ENCODE measurements around the gene FANCE. TPM values are rescaled to one million over a fixed set of nuclear protein-coding genes. Genes with fewer than 3 reads are reported as not detected.

Gene FANCE
- total RNA-seq, 1 donor from 2014 or later, result 9.4 TPM

DNA sequence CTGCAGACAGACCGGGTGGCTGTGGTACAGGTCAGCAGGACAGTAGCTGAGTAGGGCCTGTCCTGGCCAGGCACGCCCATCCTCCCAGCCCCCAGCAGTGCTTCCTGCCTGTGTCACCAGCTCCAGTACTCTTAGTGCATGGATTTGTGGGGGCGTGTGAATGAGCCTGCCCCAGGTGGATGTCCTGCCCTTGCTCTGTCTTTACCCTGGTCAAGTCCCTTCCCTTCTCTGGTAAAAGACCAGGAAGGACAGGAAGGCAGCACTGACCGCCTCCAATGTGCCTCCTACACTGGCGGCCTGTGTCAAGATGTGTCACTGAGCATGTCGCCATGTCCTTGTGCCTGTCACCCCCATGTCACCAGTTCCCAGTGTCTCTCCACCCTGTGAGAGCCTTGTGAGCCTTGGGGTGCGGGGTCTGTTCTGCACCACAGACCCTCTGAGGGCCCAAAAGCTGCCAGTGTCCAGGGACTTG is 32.8 kb downstream of the FANCE start:
- DNase-seq, result no peak

DNA sequence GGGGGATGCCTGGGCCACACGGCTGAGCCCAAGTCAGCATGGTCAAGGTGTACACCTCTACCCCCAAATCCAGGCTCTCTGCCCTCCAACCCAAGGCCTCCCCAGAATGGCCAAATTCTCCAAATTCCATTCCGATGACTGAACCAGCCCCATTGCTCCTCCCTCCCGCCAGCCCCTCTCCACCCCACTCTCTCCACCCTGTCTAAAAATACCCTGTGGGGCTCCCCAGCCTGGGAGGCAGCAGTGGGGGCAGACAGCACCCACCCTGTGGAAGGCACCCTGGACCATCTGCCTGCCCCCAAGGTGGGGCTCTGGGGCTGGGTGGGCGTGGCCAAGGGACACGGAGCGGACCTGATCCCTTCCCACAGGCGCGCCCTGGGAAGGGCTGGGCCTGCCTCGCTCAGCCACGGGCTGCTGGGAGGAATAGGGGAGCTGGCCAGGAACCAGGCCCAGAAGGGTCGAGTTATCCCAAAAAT is 33.3 kb downstream of the FANCE start:
- peak; percentile 29 for DNase-seq

DNA sequence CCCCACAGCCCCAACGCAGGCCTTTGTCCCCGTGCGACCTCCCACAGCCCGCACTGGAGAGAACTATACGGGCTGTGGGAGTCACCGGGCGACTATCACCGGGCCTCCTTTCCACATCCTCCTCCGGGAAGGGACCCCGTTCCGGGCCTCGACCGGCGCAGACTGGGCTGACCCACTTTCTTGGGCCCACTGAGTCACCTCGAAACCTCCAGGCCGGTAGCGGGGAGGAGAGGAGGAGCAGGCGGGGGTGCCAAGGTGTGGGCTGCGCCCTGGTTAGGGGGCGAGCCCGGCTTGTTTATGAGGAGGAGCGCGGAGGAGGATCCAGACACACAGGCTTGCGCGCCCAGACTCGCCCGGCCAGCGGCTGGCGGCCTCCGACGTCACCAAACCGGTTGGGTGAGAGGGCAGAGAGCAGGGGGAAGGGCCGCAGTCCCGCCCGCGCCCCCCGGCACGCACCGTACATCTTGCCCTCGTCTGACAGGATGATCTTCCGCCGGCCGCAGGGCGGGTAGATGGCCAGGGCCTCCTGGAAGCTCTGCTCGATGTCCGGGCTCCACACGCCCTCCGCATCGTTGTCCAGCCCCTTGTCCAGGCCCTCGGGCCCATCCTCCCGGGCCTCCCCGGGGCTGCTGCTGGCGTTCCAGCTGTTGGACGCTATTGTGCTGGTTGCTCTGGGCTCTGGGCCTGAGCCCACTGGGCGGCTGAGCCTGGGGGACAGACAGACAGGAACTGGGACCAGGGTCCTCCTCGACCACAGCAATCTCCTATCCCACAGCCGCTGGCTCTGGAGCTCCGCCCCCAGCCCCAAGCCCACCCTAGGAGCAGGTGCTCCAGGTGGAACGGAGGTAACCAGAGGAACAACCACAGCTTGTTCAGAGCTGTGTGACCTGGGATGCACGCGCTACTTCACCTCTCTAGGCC is 34.1 kb downstream of the FANCE start:
- DNase-seq, result no peak

DNA sequence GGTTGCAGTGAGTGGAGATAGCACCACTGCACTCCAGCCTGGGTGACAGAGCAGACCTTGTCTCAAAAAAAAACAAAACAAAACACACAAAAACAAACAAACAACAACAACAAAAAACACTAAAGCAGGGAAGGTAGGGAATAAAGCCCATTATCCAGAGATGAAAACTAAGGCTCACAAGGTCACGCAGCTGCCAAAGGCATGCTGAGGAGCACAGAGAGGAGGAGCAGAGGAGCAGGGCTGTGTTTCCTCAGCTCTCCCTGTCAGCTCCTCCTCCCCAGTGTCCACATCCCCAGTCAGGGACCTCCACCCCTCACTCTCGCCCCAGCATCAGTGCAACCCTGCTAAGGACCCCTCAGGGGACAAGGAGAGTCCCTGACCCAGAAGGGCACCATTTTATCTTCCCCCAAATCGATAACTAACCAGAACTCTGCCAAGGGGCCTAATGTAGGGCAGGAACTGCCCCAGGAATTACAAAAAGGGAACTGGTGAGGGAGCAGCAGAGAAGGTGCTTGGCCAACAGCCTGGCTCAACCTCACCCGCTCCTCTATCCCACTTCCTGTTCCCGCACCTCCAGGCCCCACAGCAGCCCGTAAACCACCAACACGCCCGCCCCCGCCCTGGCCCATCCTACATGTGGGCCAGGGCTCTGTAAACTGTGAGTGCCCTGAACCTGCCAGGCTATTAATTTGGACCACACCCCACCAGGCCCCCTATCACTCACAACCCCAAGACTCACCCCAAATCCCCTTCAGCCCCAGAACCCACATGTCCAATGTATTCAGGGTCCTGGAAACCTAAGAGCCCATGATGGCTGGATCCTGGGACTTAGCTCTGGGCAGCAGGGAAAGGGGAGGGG is 35.7 kb downstream of the FANCE start:
- DNase-seq, result no peak

DNA sequence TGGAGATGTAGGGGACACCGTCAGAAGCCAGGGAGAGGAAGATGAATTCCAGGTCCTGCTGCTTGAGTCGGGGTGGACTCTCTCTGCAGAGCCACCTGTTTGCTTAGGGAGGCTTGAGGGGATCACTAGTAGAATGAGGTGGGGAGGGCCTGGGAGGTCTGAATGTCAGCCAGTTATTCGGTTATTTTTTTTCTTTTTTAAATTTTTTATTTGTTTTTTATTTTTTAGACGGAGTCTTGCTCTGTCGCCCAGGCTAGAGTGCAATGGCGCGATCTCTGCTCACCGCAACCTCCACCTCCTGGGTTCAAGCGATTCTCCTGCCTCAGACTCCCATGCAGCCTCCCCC is 36.4 kb downstream of the FANCE start:
- DNase-seq, result no peak

DNA sequence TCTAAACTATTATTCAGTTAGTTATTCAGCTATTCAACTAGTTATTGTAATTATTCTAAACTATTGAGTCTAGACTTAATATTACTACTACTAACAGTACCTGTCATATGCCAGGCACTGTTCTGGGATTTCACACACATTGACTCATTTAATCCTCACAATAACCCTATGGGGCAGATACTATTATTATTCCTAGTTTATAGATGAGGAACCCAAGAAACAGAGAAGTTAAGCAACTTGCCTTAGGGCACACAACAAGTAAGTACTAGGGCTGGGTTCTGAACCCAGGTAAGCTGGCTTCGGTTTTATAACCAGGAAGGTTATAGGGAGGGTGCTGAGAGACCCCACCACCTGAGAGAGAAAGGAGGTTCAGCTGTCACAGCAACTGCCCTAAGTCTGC is 36.9 kb downstream of the FANCE start:
- no peak for DNase-seq

DNA sequence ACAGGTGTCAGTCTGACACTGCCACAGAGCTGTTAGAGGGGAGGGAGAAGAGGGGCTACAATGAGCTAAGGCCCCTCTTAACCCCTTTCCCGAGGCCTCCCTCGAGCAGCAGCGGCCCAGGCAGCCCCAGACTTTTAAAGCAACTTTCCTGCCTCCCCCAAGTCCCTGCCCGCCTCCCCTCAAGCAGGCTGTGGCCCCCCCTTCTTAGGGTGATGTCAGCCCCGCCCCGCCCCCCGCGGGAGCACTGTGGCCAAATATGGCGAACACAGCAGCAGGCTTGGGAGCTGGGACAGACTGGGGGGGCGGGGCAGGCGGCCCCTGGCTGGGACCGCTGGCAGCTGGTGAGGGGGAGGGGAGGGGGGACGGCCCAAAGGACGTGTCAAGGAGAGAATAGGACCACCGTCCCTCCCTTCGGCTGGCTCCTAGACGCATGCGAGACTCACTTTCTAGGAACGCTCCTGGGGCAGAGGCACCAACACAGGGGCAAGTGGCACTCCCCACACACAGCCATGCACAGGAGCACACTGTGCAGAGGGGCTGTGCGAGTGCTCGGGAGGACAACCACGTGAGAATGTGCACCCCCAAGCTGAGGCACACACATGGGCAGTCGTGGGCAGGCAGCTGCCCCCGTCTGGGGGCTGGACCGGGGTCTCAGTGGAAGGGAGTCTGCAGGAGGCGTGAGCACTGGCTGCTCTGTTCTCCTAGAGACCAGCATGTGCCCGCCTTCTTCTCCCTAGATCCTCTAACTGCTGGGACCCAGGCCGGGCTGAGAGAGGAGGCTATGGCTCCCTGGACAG is 38.1 kb downstream of the FANCE start:
- DNase-seq, result peak; percentile 41

DNA sequence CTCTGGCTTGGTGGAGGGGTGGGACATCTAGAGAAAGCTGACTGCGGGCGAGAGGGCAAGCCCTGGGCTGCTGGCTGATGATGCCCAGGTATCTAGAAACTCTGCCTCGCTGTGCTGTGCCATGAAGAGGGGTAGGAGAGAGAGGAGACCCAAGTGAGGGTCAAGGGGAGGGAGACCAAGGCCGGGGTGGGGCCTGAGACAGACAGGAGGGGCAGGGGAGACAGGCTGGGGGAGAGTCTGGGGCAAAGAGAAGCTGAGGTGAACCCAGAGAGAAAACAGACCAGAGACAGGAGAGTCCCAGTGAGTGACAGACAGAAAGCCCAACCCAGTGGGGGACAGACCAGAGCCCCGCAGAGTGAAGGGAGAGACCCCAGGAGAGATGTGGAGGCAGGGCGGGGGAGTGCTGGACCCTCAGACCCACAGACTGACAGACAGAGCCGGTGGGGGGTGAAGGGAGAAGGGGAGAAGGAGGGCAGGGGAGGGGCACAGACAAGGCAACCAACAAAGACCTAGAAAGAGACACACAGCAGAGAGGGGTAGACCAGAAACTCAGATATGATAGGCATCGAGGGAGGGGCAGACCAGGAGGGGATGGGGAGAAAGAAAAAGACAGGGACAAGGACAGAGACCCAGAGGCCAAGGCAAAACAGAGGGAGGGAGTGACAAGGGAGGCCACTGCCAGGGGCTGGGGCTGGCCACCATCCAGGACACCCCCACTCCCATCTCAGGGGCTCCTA is 38.9 kb downstream of the FANCE start:
- no peak for DNase-seq

DNA sequence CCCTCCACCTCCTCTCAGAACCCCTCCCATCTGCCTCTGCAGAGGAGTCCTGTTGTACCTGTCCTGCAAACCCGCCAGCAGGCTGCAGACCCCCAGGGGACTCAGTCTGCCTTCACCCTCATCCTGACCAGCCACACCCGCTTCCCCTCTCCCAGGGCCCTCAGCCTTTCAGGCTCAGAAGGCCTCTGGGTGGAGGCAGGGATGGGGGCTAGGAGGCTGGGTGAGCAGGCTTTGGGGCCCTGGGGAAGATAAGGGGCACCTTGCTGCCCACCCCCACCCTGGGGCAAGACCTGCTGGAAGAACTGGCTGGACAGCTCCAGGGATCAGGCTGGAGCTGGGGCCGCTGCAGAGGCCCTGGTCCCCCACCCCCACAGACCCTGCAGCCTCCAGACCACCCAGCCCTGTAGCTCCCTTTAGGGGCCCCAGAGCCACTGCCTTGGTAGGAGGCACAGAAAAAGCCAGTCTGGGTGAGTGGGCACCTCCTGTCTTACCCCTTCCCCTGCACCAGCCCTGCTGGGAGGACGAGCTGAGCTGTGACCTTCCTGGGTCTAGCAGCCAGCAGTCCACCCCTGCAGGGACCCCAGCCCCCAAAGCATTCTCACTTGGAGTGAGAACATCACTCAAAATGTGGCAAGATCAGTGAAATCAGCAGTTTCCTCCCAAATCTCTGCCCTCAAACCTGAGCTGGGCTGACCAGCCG is 39.6 kb downstream of the FANCE start:
- no peak for DNase-seq

DNA sequence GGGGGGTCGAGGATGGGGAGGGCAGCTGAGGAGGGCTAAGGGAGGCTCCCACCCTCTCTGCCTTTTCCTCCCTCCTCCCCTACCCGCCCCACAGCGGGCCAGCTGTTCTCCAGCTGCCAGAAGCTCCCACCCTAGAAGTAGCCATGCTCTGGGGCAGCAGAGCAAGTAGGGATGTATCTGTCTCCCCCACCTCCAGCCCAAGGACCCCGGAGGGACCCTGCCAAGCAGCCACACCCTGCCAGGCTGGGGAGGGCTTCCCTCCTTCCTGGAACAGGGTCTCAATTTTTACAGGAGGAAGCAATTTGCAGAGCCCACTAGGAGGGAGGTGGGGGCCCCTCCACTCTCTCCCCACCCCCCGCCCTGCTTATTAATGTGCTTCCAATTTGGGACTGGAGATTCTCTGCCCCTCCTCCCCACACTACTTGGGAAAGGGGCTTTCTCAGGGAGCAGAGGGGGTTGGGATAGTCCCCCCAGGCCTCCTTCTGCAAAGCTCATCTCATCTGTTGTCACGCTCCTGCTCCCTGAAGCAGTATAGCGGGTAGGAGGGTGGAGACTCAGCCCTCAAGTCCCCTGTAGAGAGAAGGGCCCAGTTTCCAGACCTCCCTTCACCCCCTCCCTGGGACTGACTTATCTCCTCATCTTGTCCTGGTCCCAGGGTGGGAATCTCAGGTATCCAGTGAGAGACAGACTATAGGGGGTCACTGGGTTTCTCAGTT is 40.3 kb downstream of the FANCE start:
- peak; percentile 86 for DNase-seq

DNA sequence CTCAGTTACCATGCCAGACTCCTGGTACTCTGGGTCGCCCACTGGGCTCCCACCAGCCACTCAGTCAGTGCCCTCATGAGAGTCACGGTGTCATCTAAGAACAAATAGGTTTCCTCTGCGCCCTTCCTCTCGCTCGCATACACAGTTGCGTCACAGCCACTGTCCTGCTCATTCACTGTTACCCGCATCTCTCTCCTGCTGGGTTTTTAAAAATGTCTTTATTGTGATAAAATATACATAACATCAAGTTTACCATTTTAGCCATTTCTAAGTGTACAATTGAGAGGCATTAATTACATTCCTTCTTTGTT is 40.8 kb downstream of the FANCE start:
- DNase-seq, result no peak

DNA sequence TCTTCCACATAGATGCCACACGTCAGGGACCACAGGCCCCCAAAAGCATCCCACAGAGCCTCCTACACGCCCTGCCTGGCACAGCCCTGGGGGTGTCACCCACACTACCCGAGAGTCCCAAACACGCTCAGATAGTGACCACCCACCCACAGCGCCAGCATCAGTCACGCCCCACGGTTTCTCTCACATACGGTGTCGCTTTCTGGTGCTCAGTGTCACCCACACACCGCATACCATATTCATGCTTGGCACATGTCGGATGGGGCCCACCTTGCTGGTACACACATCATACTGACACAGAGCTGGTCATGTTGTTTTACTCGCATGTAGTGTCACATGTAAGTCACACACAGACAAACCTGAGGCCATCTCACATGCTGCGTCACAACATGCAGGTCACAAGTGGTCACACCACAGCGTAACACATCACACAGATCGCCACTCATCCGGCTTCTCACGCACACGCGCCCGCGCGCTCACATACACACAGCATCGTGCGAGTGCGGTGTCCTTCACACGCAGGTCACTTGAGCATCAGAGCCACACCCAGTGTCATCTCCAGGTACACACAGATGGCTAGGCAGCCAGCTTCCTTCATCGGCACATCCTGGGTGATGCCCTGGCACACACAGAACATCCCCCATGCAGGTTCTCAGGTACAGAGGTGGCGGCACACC is 41.3 kb downstream of the FANCE start:
- peak; percentile 18 for DNase-seq

DNA sequence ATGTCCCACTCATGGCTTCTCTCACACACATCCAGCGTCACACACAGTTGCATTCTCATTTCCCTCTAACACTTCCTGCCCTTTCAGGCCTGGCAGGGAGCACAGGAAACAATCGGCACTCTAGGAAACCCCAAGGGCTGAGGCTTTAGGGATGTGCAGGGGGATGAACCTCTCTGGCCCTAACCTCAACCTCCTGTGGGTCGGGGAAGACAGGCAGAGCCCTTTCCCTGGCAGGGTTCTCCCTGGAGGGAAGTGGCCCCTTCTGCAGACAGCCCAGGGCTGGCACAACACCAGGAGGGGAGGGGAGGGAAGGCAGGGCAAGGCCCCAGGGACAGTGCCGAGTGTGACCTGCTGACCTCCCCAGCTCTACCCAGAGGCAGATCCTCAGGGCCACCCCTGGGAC is 42.0 kb downstream of the FANCE start:
- DNase-seq, result no peak

DNA sequence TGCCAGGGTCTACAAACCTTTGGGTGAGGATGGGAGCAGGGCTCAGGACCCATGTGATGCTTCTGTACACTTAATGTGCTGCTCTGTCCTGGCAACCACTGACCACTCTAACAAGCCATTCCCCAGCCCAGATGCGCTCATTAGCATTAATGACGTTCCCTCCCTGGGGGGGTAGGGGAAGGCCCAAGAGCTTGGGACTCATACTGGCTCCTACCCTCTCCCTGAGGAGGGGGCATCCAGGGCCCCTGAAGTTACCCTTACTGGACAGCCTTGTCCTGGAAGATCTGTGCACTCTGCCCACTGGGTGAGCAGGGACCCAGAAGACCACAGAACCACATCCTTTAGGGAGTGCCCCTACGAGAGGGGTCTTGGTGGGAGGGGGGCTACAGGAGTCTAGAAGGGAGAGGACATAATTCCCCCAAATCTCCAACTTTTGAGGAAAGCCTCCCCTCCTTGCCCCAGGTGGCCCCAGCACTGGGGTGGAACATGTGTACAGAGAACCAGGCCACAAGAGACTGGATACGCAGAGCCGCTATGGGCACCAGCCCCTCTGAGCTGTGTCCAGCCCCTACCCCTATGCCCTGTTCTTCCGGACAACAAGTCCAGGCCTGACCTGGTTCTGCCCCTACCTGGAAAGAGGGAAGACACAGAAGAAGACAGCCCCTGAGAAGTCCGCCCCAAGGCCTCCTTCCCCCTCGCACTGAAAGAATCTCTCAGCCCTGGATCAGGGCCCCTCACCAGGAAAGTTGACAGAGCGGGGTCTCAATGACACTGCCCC is 43.3 kb downstream of the FANCE start:
- no peak for DNase-seq

DNA sequence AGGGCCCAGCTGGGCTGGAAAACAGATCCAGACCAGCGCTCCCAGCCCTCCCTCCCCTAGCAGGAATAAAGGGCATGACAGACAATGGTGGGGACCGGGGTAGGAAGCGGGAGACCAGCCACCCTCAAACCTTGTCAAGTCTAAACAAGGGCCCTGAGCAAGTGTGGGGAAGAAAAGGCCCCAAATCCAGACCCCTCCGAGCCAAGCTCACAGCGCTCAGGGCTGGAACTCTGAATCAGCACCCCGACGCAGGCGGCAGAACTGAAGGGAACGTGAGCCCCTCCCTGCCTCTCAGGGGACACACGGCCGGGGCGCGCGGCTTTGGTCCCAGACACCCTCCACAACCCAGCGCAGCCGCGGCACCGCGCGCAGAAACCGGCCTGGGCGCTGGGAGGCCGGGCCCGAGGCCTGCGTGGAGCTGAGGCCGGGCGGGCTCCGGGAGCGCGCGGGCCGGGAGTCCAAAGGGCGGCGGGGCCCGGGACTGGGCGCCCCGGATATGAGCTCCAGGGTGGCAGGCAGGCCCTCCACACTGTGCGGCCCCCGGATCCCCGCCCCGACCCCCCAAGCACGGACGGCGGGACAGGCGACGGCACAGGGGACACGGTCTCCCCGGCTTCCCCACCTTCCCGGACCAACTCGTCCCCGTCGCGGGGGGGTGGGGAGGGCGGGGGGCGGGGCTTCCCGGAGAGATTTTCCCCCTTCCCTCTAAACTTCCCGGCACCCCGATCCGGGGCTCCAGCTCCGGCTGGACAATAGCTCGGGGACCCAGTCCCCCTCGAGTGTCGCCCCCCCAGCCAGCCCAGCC is 44.1 kb downstream of the FANCE start:
- DNase-seq, result no peak

DNA sequence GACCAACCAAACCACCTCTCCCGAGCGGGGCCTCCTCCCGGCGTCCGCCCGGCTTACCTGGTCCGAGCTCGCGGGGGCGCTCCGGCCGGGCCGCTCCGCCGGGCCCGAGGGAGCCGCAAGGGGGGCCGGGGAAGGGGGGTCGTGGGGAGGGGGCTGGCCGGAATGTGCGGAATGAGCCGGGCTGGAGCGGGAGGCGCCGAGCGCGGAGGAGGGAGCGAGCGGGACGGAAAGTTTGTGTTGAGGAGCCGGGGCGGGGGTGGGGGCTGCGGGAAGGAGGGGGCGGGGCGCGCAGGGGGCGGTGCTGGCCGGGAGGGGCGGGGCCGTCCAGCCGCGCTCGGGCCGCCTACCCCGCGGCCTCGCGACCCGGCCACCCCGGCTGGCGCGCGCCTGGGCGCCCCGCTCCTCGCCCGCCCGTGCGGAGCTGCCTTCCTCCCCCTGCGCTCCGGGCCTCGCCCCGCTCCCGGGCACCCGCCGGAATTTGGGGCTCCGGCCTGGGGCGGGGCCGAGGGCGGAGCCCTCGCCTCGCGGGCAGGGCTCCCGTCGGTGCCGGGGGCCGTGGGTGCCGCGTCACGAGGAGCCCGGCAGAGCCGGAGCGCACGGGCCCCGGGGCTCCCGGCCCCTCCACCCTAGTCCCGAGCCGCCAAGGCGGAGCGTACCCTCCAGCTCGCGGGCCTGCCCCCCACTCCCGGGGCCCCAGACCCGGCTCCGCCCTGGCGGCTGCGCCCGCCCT is 44.9 kb downstream of the FANCE start, which contains the start of gene TEAD3:
TSS of gene TEAD3 (minus strand) at position 239 of the 730 bp plus-strand sequence.
- peak; percentile 75 for DNase-seq
